Measurements from ENCODE around the gene CSTF1.

DNA sequence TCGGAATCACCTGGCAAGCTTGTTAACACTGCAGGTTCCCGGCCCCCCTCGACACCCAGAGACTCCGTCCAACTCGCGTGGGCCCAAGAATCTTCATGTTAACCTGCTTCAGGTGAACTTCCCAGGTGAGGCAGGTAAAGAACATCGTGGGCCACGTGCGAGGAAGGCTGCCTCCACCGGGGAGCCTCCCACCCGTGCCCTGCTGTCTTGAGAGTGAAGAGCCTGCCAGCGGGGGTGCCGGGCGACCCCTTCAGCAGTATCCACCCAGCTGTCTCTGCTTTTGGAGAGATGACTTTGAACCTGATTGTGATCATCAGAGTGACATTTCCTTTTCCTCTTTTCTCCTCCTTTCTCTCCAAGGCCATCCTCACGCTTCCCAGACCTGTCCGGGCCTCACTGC, 53.1 kb downstream of the CSTF1 start:
- TF ChIP-seq CTCF (IDR thresholded peaks at IDR 0.05 in 8 of 11, conservative IDR thresholded peaks at IDR 0.05 in 3 of 11) (no peak), POLR2A (IDR thresholded peaks at IDR 0.05) (no peak)
